HEK293 (cell line): ENCODE data around the gene RPP38.

Experiments used
- CTCF ChIA-PET: fragments of 350-600 bp; formaldehyde crosslinking; extraction: SDS; loops from one replicate; lab custom pipeline; 2021; ENCODE audit warnings: antibody characterized with exemption; lab: Yijun Ruan, JAX
- POLR2A ChIA-PET: fragments of 300-600 bp; formaldehyde crosslinking; extraction: SDS; loops from one replicate; lab custom pipeline; 2020; ENCODE audit warnings: antibody characterized with exemption, inconsistent platforms; lab: Yijun Ruan, JAX
- H3K27ac ChIP-seq: fragments of 200-500 bp; sonication (Bioruptor generic); 2 replicates; pipeline ENCODE4 v1.5.1; 2014; ENCODE audit warnings: low read depth, low read length, control low read depth, inconsistent platforms; ENCODE audit errors: extremely low read depth
- H3K36me3 ChIP-seq, 2 experiments: fragments of 200-500 bp in 1 of 2; sonication (Bioruptor generic) in 1 of 2; 1 replicate in 1 of 2; 2 replicates in 1 of 2; pipeline ENCODE4 v1.5.1; 2014 to 2017; ENCODE audit warnings: inconsistent platforms in 2 of 2, low read length in 2 of 2; ENCODE audit not compliant: control insufficient read depth in 2 of 2, insufficient read depth in 1 of 2
- H3K4me1 ChIP-seq: fragments of 200-500 bp; sonication (Bioruptor generic); 2 replicates; pipeline ENCODE4 v1.5.1; 2014; ENCODE audit warnings: mild to moderate bottlenecking, low read length, inconsistent platforms; ENCODE audit not compliant: control insufficient read depth, insufficient read depth
- H3K4me3 ChIP-seq: 2 replicates; pipeline ENCODE4 v1.5.1; 2011; ENCODE audit warnings: low read depth, mild to moderate bottlenecking, control low read depth, low read length, moderate library complexity
- H3K9me3 ChIP-seq: fragments of 200-500 bp; sonication (Bioruptor generic); 2 replicates; pipeline ENCODE4 v1.5.1; 2014; ENCODE audit warnings: low read depth, low read length, inconsistent platforms; ENCODE audit not compliant: control insufficient read depth, insufficient read depth
- HIC1 ChIP-seq: fragments of 450-650 bp; formaldehyde crosslinking; IDR thresholded peaks from 2 replicates; pipeline ENCODE4 v1.5.1; 2016; ENCODE audit warnings: missing biosample characterization, missing genetic modification characterization
- HOXD13 ChIP-seq: sonication (generic); formaldehyde crosslinking; IDR thresholded peaks from 2 replicates; pipeline ENCODE4 v1.8.0; 2022; ENCODE audit warnings: missing genetic modification reagents, borderline replicate concordance
- MEIS1 ChIP-seq: sonication (generic); formaldehyde crosslinking; IDR thresholded peaks from 2 replicates; pipeline ENCODE4 v1.8.1; 2022; ENCODE audit warnings: missing genetic modification reagents, mild to moderate bottlenecking, borderline replicate concordance
- PRDM4 ChIP-seq: fragments of 450-650 bp; formaldehyde crosslinking; IDR thresholded peaks from 2 replicates; pipeline ENCODE4 v1.5.1; 2017; ENCODE audit warnings: missing biosample characterization, missing genetic modification characterization
- SETDB1 ChIP-seq: IDR thresholded peaks from one replicate; pipeline ENCODE4 v1.6.1; 2017; ENCODE audit warnings: mild to moderate bottlenecking, low read length, moderate library complexity, mixed read lengths; ENCODE audit not compliant: insufficient read length
- TCF7L2 ChIP-seq: IDR thresholded peaks from 2 replicates; pipeline ENCODE4 v1.6.1; 2011; ENCODE audit warnings: low read depth, mild to moderate bottlenecking, inconsistent platforms, low read length, moderate library complexity, borderline replicate concordance
- ZBTB21 ChIP-seq: fragments of 450-650 bp; formaldehyde crosslinking; IDR thresholded peaks from 2 replicates; pipeline ENCODE4 v1.5.1; 2017; ENCODE audit warnings: missing biosample characterization, missing genetic modification characterization
- ZFHX2 ChIP-seq: fragments of 450-650 bp; formaldehyde crosslinking; conservative IDR thresholded peaks from 2 replicates; pipeline ENCODE4 v1.5.1; 2016; ENCODE audit warnings: missing biosample characterization, missing genetic modification characterization
- ZNF132 ChIP-seq: fragments of 450-650 bp; formaldehyde crosslinking; IDR thresholded peaks from 2 replicates; pipeline ENCODE4 v1.5.1; 2017; ENCODE audit warnings: missing biosample characterization, missing genetic modification characterization, borderline replicate concordance
- ZNF239 ChIP-seq: fragments of 450-650 bp; formaldehyde crosslinking; IDR thresholded peaks from 2 replicates; pipeline ENCODE4 v1.5.1; 2016; ENCODE audit warnings: missing biosample characterization, missing genetic modification characterization
- ZNF24 ChIP-seq: fragments of 450-650 bp; formaldehyde crosslinking; IDR thresholded peaks from 2 replicates; pipeline ENCODE4 v1.5.1; 2016; ENCODE audit warnings: missing biosample characterization, missing genetic modification characterization
- ZNF248 ChIP-seq: fragments of 450-650 bp; formaldehyde crosslinking; IDR thresholded peaks from 2 replicates; pipeline ENCODE4 v1.5.1; 2017; ENCODE audit warnings: missing biosample characterization, missing genetic modification characterization
- ZNF311 ChIP-seq: fragments of 450-650 bp; formaldehyde crosslinking; IDR thresholded peaks from 2 replicates; pipeline ENCODE4 v1.5.1; 2017; ENCODE audit warnings: missing biosample characterization, missing genetic modification characterization, borderline replicate concordance
- ZNF362 ChIP-seq: fragments of 450-650 bp; formaldehyde crosslinking; IDR thresholded peaks from 2 replicates; pipeline ENCODE4 v1.5.1; 2016; ENCODE audit warnings: missing biosample characterization, missing genetic modification characterization
- ZNF366 ChIP-seq: fragments of 450-650 bp; formaldehyde crosslinking; conservative IDR thresholded peaks from 2 replicates; pipeline ENCODE4 v1.5.1; 2016; ENCODE audit warnings: missing biosample characterization, missing genetic modification characterization
- ZNF48 ChIP-seq: fragments of 450-650 bp; formaldehyde crosslinking; IDR thresholded peaks from 2 replicates; pipeline ENCODE4 v1.5.1; 2016; ENCODE audit warnings: missing biosample characterization, missing genetic modification characterization
- ZNF555 ChIP-seq: fragments of 450-650 bp; formaldehyde crosslinking; conservative IDR thresholded peaks from 2 replicates; pipeline ENCODE4 v1.5.1; 2017; ENCODE audit warnings: missing biosample characterization, mild to moderate bottlenecking, missing genetic modification characterization, inconsistent platforms
- ZNF558 ChIP-seq: fragments of 450-650 bp; formaldehyde crosslinking; IDR thresholded peaks from 2 replicates; pipeline ENCODE4 v1.5.1; 2016; ENCODE audit warnings: missing biosample characterization, missing genetic modification characterization
- ZNF571 ChIP-seq: fragments of 450-650 bp; formaldehyde crosslinking; IDR thresholded peaks from 2 replicates; pipeline ENCODE4 v1.5.0; 2017; ENCODE audit warnings: missing biosample characterization, missing genetic modification characterization
- ZNF610 ChIP-seq: fragments of 450-650 bp; formaldehyde crosslinking; IDR thresholded peaks from 2 replicates; pipeline ENCODE4 v1.5.1; 2016; ENCODE audit warnings: missing biosample characterization, missing genetic modification characterization, borderline replicate concordance
- ZNF629 ChIP-seq: fragments of 450-650 bp; formaldehyde crosslinking; IDR thresholded peaks from 2 replicates; pipeline ENCODE4 v1.5.1; 2017; ENCODE audit warnings: missing biosample characterization, missing genetic modification characterization
- ZNF664 ChIP-seq: fragments of 450-650 bp; formaldehyde crosslinking; IDR thresholded peaks from 2 replicates; pipeline ENCODE4 v1.5.1; 2016; ENCODE audit warnings: missing biosample characterization, missing genetic modification characterization
- ZNF670 ChIP-seq: fragments of 450-650 bp; formaldehyde crosslinking; IDR thresholded peaks from 2 replicates; pipeline ENCODE4 v1.5.1; 2016; ENCODE audit warnings: missing biosample characterization, missing genetic modification characterization, low read depth
- ZNF704 ChIP-seq: fragments of 450-650 bp; formaldehyde crosslinking; IDR thresholded peaks from 2 replicates; pipeline ENCODE4 v1.5.1; 2016; ENCODE audit warnings: missing biosample characterization, missing genetic modification characterization
- ZNF843 ChIP-seq: fragments of 450-650 bp; formaldehyde crosslinking; IDR thresholded peaks from 2 replicates; pipeline ENCODE4 v1.5.1; 2016; ENCODE audit warnings: missing biosample characterization, missing genetic modification characterization
- ZXDB ChIP-seq: fragments of 450-650 bp; formaldehyde crosslinking; IDR thresholded peaks from 2 replicates; pipeline ENCODE4 v1.5.1; 2016; ENCODE audit warnings: missing biosample characterization, missing genetic modification characterization

The RPP38 gene

GRCh38 chr10:15069230-15069629 lies 27.9 kb upstream of the RPP38 start:
- TF ChIP-seq HOXD13 (CRISPR knock-in tag) (no peak), ZNF248 (tag by site-specific recombination) (no peak), ZNF664 (tag by site-specific recombination) (no peak), ZNF843 (tag by site-specific recombination) (no peak), ZNF48 (tag by site-specific recombination) (no peak), ZNF670 (no peak), ZNF366 (tag by site-specific recombination) (no peak), ZNF704 (tag by site-specific recombination) (no peak), HIC1 (tag by site-specific recombination) (no peak), TCF7L2 (no peak), ZNF555 (tag by site-specific recombination) (no peak), MEIS1 (CRISPR knock-in tag) (no peak), ZNF629 (tag by site-specific recombination) (no peak), ZNF239 (no peak), ZNF362 (tag by site-specific recombination) (no peak)
- Histone ChIP-seq H3K27ac (no peak overlapping the region), H3K9me3 (no peaks in the 10 kb centered on the region), H3K36me3 (no peaks in the 10 kb centered on the region), H3K4me3 (no peak overlapping the region), H3K4me1 (no peaks in the 10 kb centered on the region)
- ChIA-PET POLR2A (no interaction called here), CTCF (no interaction called here)

GRCh38 chr10:15072358-15072757 lies 24.8 kb upstream of the RPP38 start:
- no peak overlapping the region for H3K27ac ChIP-seq
- POLR2A ChIA-PET = no interaction called here
- CTCF ChIA-PET = interaction anchor here (0.5 to 1.2 kb wide), 2 partner anchors 9 to 52 kb away, joined by 4 to 7 read pairs; no protein-coding TSS in a partner anchor
- H3K4me1 ChIP-seq = no peaks in the 10 kb centered on the region
- H3K9me3 ChIP-seq = no peaks in the 10 kb centered on the region
- no peak overlapping the region for H3K4me3 ChIP-seq
- no peaks in the 10 kb centered on the region; a peak in 1 of 3 replicates for H3K36me3 ChIP-seq
- TF ChIP-seq ZNF610 (tag by site-specific recombination) (peak; percentile 78; the same call in 1 of the 2 replicates), HIC1 (tag by site-specific recombination) (no peak), ZFHX2 (no peak), ZNF132 (no peak), PRDM4 (tag by site-specific recombination) (no peak), SETDB1 (peak; percentile 52), ZBTB21 (tag by site-specific recombination) (no peak), ZNF555 (tag by site-specific recombination) (peak; percentile 17; the same call in 1 of the 2 replicates), ZNF571 (no peak), ZXDB (no peak), ZNF311 (tag by site-specific recombination) (peak; percentile 64; the same call in 1 of the 2 replicates), ZNF558 (tag by site-specific recombination) (no peak), ZNF24 (no peak)
